Keratinocyte (primary cell): ENCODE data around the gene RPP25L. TPM values are rescaled to one million over a fixed set of nuclear protein-coding genes. Genes with fewer than 3 reads are reported as not detected.

ENCODE experiments used
- DNase-seq: peaks from one replicate; pipeline ENCODE4 v3.0.0-alpha.2; 2011; ENCODE audit warnings: low read depth, missing footprints, low spot score
- FAIRE-seq: peaks from 2 replicates; lab custom pipeline; 2011; peaks lifted over from hg19 to GRCh38; lab: Jason Lieb, UNC
- H2AFZ ChIP-seq: 2 replicates; pipeline ENCODE4 v1.6.0; 2012; ENCODE audit warnings: low read length, control low read depth, inconsistent platforms; ENCODE audit not compliant: control insufficient read depth
- H3K27ac ChIP-seq: 2 replicates; pipeline ENCODE4 v1.5.1; 2011; ENCODE audit warnings: low read length; ENCODE audit not compliant: control insufficient read depth, insufficient read depth
- H3K27me3 ChIP-seq: 3 replicates; pipeline ENCODE4 v1.6.0; 2011; ENCODE audit warnings: low read length; ENCODE audit not compliant: control insufficient read depth, insufficient read depth; ENCODE audit errors: extremely low read depth
- H3K36me3 ChIP-seq, 2 experiments: 2 replicates in 1 of 2; 3 replicates in 1 of 2; pipeline ENCODE4 v1.5.1; 2011; ENCODE audit warnings: low read length in 2 of 2, mild to moderate bottlenecking in 1 of 2; ENCODE audit not compliant: control insufficient read depth in 2 of 2, insufficient read depth in 2 of 2; ENCODE audit errors: extremely low read depth in 1 of 2
- H3K4me1 ChIP-seq: 3 replicates; pipeline ENCODE4 v1.5.1; 2011; ENCODE audit warnings: low read length; ENCODE audit not compliant: control insufficient read depth, insufficient read depth; ENCODE audit errors: extremely low read depth
- H3K4me2 ChIP-seq: 3 replicates; pipeline ENCODE4 v1.6.0; 2011; ENCODE audit warnings: low read depth, low read length; ENCODE audit not compliant: control insufficient read depth, insufficient read depth; ENCODE audit errors: extremely low read depth
- H3K4me3 ChIP-seq, 3 experiments: fragments of 200-600 bp in 1 of 3; sonication (generic) in 1 of 3; 2 replicates in 2 of 3; 3 replicates in 1 of 3; pipeline ENCODE4 v1.5.1; 2011 to 2016; ENCODE audit warnings: low read length in 3 of 3, mild to moderate bottlenecking in 3 of 3, control low read depth in 2 of 3, inconsistent platforms in 1 of 3, low read depth in 1 of 3, mixed read lengths in 1 of 3, mixed run types in 1 of 3, moderate library complexity in 1 of 3; ENCODE audit not compliant: control insufficient read depth in 2 of 3, insufficient read depth in 2 of 3; ENCODE audit errors: extremely low read depth in 1 of 3
- H3K79me2 ChIP-seq: 2 replicates; pipeline ENCODE4 v1.6.0; 2012; ENCODE audit warnings: low read length; ENCODE audit not compliant: control insufficient read depth, insufficient read depth
- H3K9ac ChIP-seq: 3 replicates; pipeline ENCODE4 v1.6.0; 2011; ENCODE audit warnings: low read length; ENCODE audit not compliant: control insufficient read depth, insufficient read depth; ENCODE audit errors: extremely low read depth
- H3K9me1 ChIP-seq: 3 replicates; pipeline ENCODE4 v1.6.0; 2011; ENCODE audit warnings: low read length; ENCODE audit not compliant: control insufficient read depth, insufficient read depth; ENCODE audit errors: extremely low read depth
- H3K9me3 ChIP-seq: 2 replicates; pipeline ENCODE4 v1.5.1; 2012; ENCODE audit warnings: low read depth, low read length; ENCODE audit not compliant: control insufficient read depth
- H4K20me1 ChIP-seq: 3 replicates; pipeline ENCODE4 v1.6.0; 2011; ENCODE audit warnings: low read length; ENCODE audit not compliant: control insufficient read depth, insufficient read depth; ENCODE audit errors: extremely low read depth
- EZH2 ChIP-seq: IDR thresholded peaks from one replicate; pipeline ENCODE4 v1.6.1; 2012; ENCODE audit warnings: inconsistent platforms, mild to moderate bottlenecking, low read length, moderate library complexity
- dilution Hi-C: fragments of 300-500 bp; cut with MboI; formaldehyde crosslinking; loops from one replicate; pipeline ENCODE4 v1.7.0; 2020; ENCODE audit warnings: low sequenced_read_pairs; ENCODE audit not compliant: extremely low pct_ligation_motif_present
- polyA plus RNA-seq, 5 experiments: library from polyadenylated mRNA; depleted of rRNA in 3 of 5; stranded (reverse) in 3 of 5; stranded (forward) in 1 of 5; unstranded in 1 of 5; fragments of >200 nt; gene quantifications; 1 replicate in 1 of 5; 2 replicates in 3 of 5; 3 replicates in 1 of 5; pipeline versions ENCODE4 v1.2.1 to v1.2.3, GENCODE V29; 2011 to 2012; ENCODE audit warnings: missing spikeins in 2 of 5, low read depth in 1 of 5, low replicate concordance in 1 of 5
- TF ChIP-seq, protein P1 (sequence below), 3 experiments: IDR thresholded peaks in 1 of 3; conservative IDR thresholded peaks in 1 of 3; optimal IDR thresholded peaks in 1 of 3; 2 replicates in 2 of 3; 3 replicates in 1 of 3; pipeline versions ENCODE3 to v1.5.1; 2011; ENCODE audit warnings: low read length in 3 of 3, mild to moderate bottlenecking in 3 of 3, moderate library complexity in 2 of 3, control low read depth in 1 of 3, inconsistent platforms in 1 of 3; ENCODE audit not compliant: insufficient read depth in 2 of 3; ENCODE audit errors: extremely low read depth in 1 of 3

RPP25L gene
- polyA plus RNA-seq, 1 donor (not counting 4 experiments of a cell fraction or from before 2014, with no cell fraction given) = 23.4 TPM

GRCh38 chr9:34630402-34631154, 18.7 kb upstream of the RPP25L start:
- Histone ChIP-seq H3K9me1 (no peaks in the 10 kb centered on the region), H4K20me1 (peaks cover 2% of the 10 kb centered on the region), H3K9me3 (no peaks in the 10 kb centered on the region), H3K9ac (no peak overlapping the region), H3K27ac (no peak overlapping the region), H3K4me1 (peaks cover 8% of the 10 kb centered on the region), H3K79me2 (peaks cover 6% of the 10 kb centered on the region), H3K27me3 (peaks cover 42% of the 10 kb centered on the region), H3K4me2 (no peak overlapping the region), H3K4me3 (no peak overlapping the region), H3K36me3 (peaks cover 9 to 12% of the 10 kb centered on the region in 2 experiments), H2AFZ (no peak overlapping the region)
- no peak for DNase-seq
- dilution Hi-C loops = no loop called here
- peak; percentile 44 for FAIRE-seq
- TF ChIP-seq EZH2 = no peak
- TF ChIP-seq, protein P1, sequence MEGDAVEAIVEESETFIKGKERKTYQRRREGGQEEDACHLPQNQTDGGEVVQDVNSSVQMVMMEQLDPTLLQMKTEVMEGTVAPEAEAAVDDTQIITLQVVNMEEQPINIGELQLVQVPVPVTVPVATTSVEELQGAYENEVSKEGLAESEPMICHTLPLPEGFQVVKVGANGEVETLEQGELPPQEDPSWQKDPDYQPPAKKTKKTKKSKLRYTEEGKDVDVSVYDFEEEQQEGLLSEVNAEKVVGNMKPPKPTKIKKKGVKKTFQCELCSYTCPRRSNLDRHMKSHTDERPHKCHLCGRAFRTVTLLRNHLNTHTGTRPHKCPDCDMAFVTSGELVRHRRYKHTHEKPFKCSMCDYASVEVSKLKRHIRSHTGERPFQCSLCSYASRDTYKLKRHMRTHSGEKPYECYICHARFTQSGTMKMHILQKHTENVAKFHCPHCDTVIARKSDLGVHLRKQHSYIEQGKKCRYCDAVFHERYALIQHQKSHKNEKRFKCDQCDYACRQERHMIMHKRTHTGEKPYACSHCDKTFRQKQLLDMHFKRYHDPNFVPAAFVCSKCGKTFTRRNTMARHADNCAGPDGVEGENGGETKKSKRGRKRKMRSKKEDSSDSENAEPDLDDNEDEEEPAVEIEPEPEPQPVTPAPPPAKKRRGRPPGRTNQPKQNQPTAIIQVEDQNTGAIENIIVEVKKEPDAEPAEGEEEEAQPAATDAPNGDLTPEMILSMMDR (optimal IDR thresholded peaks at IDR 0.05 in 1 of 3, IDR thresholded peaks at IDR 0.05 in 1 of 3, conservative IDR thresholded peaks at IDR 0.05 in 1 of 3; ENCODE audit: extremely low read depth in 1 of 3, insufficient read depth in 2 of 3, low read length in 3 of 3) = no peak

GRCh38 chr9:34629491-34629808, 17.6 kb upstream of the RPP25L start:
- DNase-seq = no peak
- Histone ChIP-seq H3K36me3 (peaks cover 0 to 1% of the 10 kb centered on the region in 2 experiments), H4K20me1 (no peaks in the 10 kb centered on the region), H3K4me3 (peak overlapping the region in 1 of 3 experiments; percentile 38), H3K9me3 (no peaks in the 10 kb centered on the region), H3K4me2 (peak overlapping the region; percentile 47), H3K4me1 (peaks cover 5% of the 10 kb centered on the region), H3K9ac (no peak overlapping the region), H3K27me3 (peaks cover 47% of the 10 kb centered on the region), H2AFZ (no peak overlapping the region), H3K9me1 (no peaks in the 10 kb centered on the region), H3K27ac (no peak overlapping the region), H3K79me2 (no peaks in the 10 kb centered on the region)
- FAIRE-seq = no peak
- TF ChIP-seq, protein P1 (optimal IDR thresholded peaks at IDR 0.05 in 1 of 3, IDR thresholded peaks at IDR 0.05 in 1 of 3, conservative IDR thresholded peaks at IDR 0.05 in 1 of 3; ENCODE audit: extremely low read depth in 1 of 3, insufficient read depth in 2 of 3, low read length in 3 of 3) = no peak
- peak; percentile 43 for TF ChIP-seq EZH2
- dilution Hi-C loops = no loop called here
